Skeletal muscle cell (primary cell): ENCODE results near the gene MGAT2.
A peak's percentile ranks its signal among the peaks of the same experiment; 100 is the strongest.
"Not testable (repeated sequence)": the region's sequence is repeated elsewhere in the genome, so short reads cannot be mapped to it uniquely, and the experiment has no call there.

ENCODE experiments used
- DNase-seq: peaks from one replicate; pipeline ENCODE4 v3.0.0-alpha.2; 2010; ENCODE audit warnings: low read depth
- H3K4me3 ChIP-seq: 2 replicates; pipeline ENCODE4 v1.5.1; 2011; ENCODE audit warnings: low read depth, mild to moderate bottlenecking, control low read depth, low read length, moderate library complexity

MGAT2 gene

GRCh38 chr14:49598485-49599300 lies 21.9 kb upstream of the MGAT2 start, which contains the start of gene LRR1:
TSS of gene LRR1 (plus strand) at chr14:49598940. CDS start at chr14:49599021, 81 bp downstream.
- H3K4me3 ChIP-seq: peak within 1 kb of the TSS; percentile 95
- peak; percentile 59 for DNase-seq

GRCh38 chr14:49607583-49607982 lies 13.0 kb upstream of the MGAT2 start:
- no peak for DNase-seq
- H3K4me3 ChIP-seq: no peak overlapping the region

- DNase-seq: no peak
- no peak overlapping the region for H3K4me3 ChIP-seq
These were observed 8.3 kb upstream of the MGAT2 start for GRCh38 chr14:49612251-49612650.

- H3K4me3 ChIP-seq: no peak overlapping the region
- no peak for DNase-seq
These were observed 7.9 kb upstream of the MGAT2 start for GRCh38 chr14:49612671-49613070.

- H3K4me3 ChIP-seq: no peak overlapping the region
- no peak for DNase-seq
These were observed 6.4 kb upstream of the MGAT2 start for GRCh38 chr14:49614196-49614595.

GRCh38 chr14:49615776-49616175 lies 4.8 kb upstream of the MGAT2 start:
- H3K4me3 ChIP-seq: no peak overlapping the region
- DNase-seq: no peak

- no peak for DNase-seq
- H3K4me3 ChIP-seq: no peak overlapping the region
These were observed 2.6 kb upstream of the MGAT2 start for GRCh38 chr14:49617852-49618519.

- not testable (repeated sequence) for DNase-seq
- H3K4me3 ChIP-seq: peak overlapping the region; percentile 94
These were observed 1.3 kb upstream of the MGAT2 start for GRCh38 chr14:49619273-49619672.

GRCh38 chr14:49619730-49620129 lies 869 bp upstream of the MGAT2 start:
- peak overlapping the region; percentile 94 for H3K4me3 ChIP-seq
- DNase-seq: no peak

GRCh38 chr14:49621114-49621881 lies 699 bp downstream of the MGAT2 start:
- DNase-seq: no peak
- peak overlapping the region; percentile 94 for H3K4me3 ChIP-seq

GRCh38 chr14:49622022-49622607 lies 1.5 kb downstream of the MGAT2 start:
- H3K4me3 ChIP-seq: peak overlapping the region; percentile 94
- DNase-seq: no peak

GRCh38 chr14:49623387-49623786 lies 2.8 kb downstream of the MGAT2 start:
- no peak for DNase-seq
- H3K4me3 ChIP-seq: peak overlapping the region; percentile 14

GRCh38 chr14:49623941-49624839 lies 3.6 kb downstream of the MGAT2 start:
- DNase-seq: no peak
- no peak overlapping the region for H3K4me3 ChIP-seq

GRCh38 chr14:49633640-49634546 lies 13.3 kb downstream of the MGAT2 start:
- peak; percentile 88 for DNase-seq
- H3K4me3 ChIP-seq: peak overlapping the region; percentile 97

- peak within 1 kb of the TSS; percentile 97 for H3K4me3 ChIP-seq
- peak; percentile 23 for DNase-seq
These were observed 14.1 kb downstream of the MGAT2 start, which contains the start of gene DNAAF2 for GRCh38 chr14:49634547-49635334. TSS of gene DNAAF2 (minus strand) at chr14:49635244. CDS start at chr14:49635149, 95 bp downstream.

- no peak for DNase-seq
- H3K4me3 ChIP-seq: no peak overlapping the region
These were observed 16.3 kb downstream of the MGAT2 start for GRCh38 chr14:49636866-49637265.

GRCh38 chr14:49637534-49638078 lies 17.0 kb downstream of the MGAT2 start:
- no peak for DNase-seq
- H3K4me3 ChIP-seq: no peak overlapping the region
